Large intestine (tissue), 3 donors: ENCODE results near the gene PDCD10. TPM values are rescaled to one million over a fixed set of nuclear protein-coding genes. Genes with fewer than 3 reads are reported as not detected.
A peak's percentile ranks its signal among the peaks of the same experiment; 100 is the strongest.

Source experiments
- DNase-seq, 2 donors: peaks; one replicate each; pipeline versions ENCODE4 v3.0.0 to v3.0.0-alpha.2; 2013
- H3K27ac ChIP-seq: one replicate; pipeline ENCODE4 v1.5.1; 2013; ENCODE audit warnings: low read length
- H3K27me3 ChIP-seq: 2 replicates; pipeline ENCODE4 v1.6.1; 2013; ENCODE audit warnings: low read length; ENCODE audit not compliant: control insufficient read depth, insufficient read depth
- H3K36me3 ChIP-seq: 2 replicates; pipeline ENCODE4 v1.6.1; 2013; ENCODE audit warnings: low read length; ENCODE audit not compliant: control insufficient read depth, insufficient read depth
- H3K4me1 ChIP-seq: one replicate; pipeline ENCODE4 v1.6.1; 2013; ENCODE audit warnings: low read length; ENCODE audit not compliant: control insufficient read depth, insufficient read depth
- H3K4me3 ChIP-seq: one replicate; pipeline ENCODE4 v1.5.1; 2013; ENCODE audit warnings: low read length
- H3K9me3 ChIP-seq: one replicate; pipeline ENCODE4 v1.6.1; 2013; ENCODE audit warnings: mild to moderate bottlenecking, low read depth, low read length, moderate library complexity; ENCODE audit not compliant: control insufficient read depth
- WGBS: methylation state at CpG from one replicate; pipeline ENCODE4 v1.1.5; 2013; ENCODE audit warnings: low lambda C conversion rate; ENCODE audit not compliant: insufficient coverage; 5-methylcytosine and 5-hydroxymethylcytosine counted together
- polyA plus RNA-seq: library from polyadenylated mRNA; unstranded; fragments of 120-200 nt; gene quantifications from one replicate; pipeline ENCODE4 v1.2.1, GENCODE V29; 2013

The PDCD10 gene
- polyA plus RNA-seq, 1 donor: 49.8 TPM

DNA sequence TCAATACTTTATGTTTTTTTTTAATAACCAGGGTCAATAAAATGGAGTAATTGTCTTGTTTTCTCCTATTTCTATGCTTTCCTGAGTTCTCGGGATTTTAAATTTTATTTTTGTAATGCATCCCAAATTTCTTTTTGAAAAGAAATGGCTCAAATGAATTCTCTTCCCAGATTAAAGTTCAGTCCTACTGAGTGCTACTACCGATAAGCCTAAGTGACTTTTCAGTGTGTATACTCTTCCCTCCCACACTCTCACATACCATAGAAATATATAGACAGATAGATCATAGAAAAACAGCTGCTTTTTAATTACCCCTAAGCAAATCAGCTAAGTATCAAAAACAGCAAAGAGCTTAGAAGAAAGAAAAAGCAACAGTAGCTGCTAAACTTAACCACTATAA lies 2.3 kb upstream of the PDCD10 start:
- Histone ChIP-seq H3K4me3 (no peak overlapping the region), H3K27me3 (no peaks in the 10 kb centered on the region), H3K4me1 (no peaks in the 10 kb centered on the region), H3K36me3 (no peaks in the 10 kb centered on the region), H3K27ac (no peak overlapping the region), H3K9me3 (no peaks in the 10 kb centered on the region)
- no peak for DNase-seq
- 100% methylated on average over 1 of the region's 2 CpGs for WGBS

GRCh38 chr3:167736264-167736787 lies 1.6 kb upstream of the PDCD10 start:
- DNase-seq: peak in 1 of 2 donors; percentile 11
- no peaks in the 10 kb centered on the region for H3K27me3 ChIP-seq
- 70% methylated on average over 2 of the region's 7 CpGs for WGBS
- peak overlapping the region; percentile 98 for H3K4me3 ChIP-seq
- H3K4me1 ChIP-seq: no peaks in the 10 kb centered on the region
- H3K9me3 ChIP-seq: no peaks in the 10 kb centered on the region
- no peaks in the 10 kb centered on the region for H3K36me3 ChIP-seq
- peak overlapping the region; percentile 93 for H3K27ac ChIP-seq

- 0% methylated on average over 3 of the region's 37 CpGs for WGBS
- H3K4me1 ChIP-seq: no peaks in the 10 kb centered on the region
Observed at GRCh38 chr3:167735233-167736138, 794 bp upstream of the PDCD10 start, which contains the start of gene SERPINI1. TSS of gene SERPINI1 (plus strand) at chr3:167735721. CDS start at chr3:167789129, 53,408 bp downstream.

DNA sequence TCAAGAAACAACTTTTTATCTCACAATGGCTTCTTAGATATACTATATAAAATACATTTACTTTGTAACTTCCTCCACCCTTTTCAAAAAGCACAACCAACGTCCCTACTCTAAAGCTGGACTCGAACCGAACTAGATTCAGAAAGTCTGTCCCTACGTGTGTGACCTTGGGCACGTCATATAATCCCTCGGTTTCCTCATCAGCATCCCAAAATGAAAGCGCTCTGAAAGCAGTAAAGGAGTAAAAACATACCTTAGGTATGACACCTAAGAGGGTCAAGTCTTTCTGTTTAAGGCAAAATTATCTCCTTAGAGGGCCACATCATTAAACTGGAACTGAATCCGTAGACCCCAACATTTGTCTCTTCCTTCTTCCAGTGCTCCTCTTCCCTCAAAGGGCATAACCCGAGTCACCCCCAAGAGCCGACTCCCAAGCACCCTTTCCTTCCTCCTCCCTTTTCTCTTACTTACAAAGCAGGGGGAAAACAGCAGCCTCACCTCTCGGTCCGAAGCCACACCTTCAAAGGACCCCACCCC lies 663 bp downstream of the PDCD10 start:
- H3K27me3 ChIP-seq: no peaks in the 10 kb centered on the region
- 0% methylated on average over 1 of the region's 12 CpGs for WGBS
- no peaks in the 10 kb centered on the region for H3K36me3 ChIP-seq
- no peaks in the 10 kb centered on the region for H3K4me1 ChIP-seq
- peak overlapping the region; percentile 92 for H3K27ac ChIP-seq
- no peaks in the 10 kb centered on the region for H3K9me3 ChIP-seq
- peak in 1 of 2 donors; percentile 21 for DNase-seq
- peak overlapping the region; percentile 98 for H3K4me3 ChIP-seq

More at GRCh38 chr3:167735233-167736138, 794 bp upstream of the PDCD10 start, which contains the start of gene SERPINI1:
- Histone ChIP-seq H3K4me3 (peak within 1 kb of the TSS; percentile 98), H3K27me3 (no peaks in the 10 kb centered on the region), H3K9me3 (no peaks in the 10 kb centered on the region), H3K27ac (peak within 1 kb of the TSS; percentile 93), H3K36me3 (no peaks in the 10 kb centered on the region)
- peak; percentile 86 to 94 for DNase-seq

- no peaks in the 10 kb centered on the region for H3K9me3 ChIP-seq
Observed at GRCh38 chr3:167732313-167733065, 2.2 kb downstream of the PDCD10 start.

DNA sequence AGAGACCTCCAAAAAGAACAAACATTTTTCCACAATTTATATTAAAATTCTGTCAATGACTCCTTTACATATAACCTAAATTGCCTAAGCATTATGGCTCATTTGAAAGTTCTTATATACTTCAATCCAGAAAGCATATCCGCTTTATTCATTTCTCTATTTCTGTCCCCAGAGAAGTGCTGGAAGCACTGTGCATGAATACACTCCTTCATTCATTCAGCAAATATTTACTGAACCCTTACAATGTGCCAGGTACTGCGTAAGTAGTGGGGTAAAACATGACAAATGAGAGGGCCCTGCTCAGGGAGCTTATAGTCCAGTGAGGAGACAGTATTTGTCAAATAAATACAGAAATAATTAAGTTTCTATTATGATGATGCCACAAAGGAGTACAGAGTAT lies 3.3 kb downstream of the PDCD10 start:
- Histone ChIP-seq H3K36me3 (no peaks in the 10 kb centered on the region), H3K9me3 (no peaks in the 10 kb centered on the region), H3K4me3 (no peak overlapping the region), H3K4me1 (no peaks in the 10 kb centered on the region), H3K27me3 (no peaks in the 10 kb centered on the region), H3K27ac (no peak overlapping the region)
- WGBS: 100% methylated on average over 1 of the region's 2 CpGs
- DNase-seq: no peak

More at GRCh38 chr3:167732313-167733065, 2.2 kb downstream of the PDCD10 start:
- 50% methylated on average over 4 of the region's 7 CpGs for WGBS
- H3K4me3 ChIP-seq: no peak overlapping the region
- no peaks in the 10 kb centered on the region for H3K27me3 ChIP-seq
- H3K4me1 ChIP-seq: no peaks in the 10 kb centered on the region
- H3K36me3 ChIP-seq: no peaks in the 10 kb centered on the region
- no peak overlapping the region for H3K27ac ChIP-seq
- DNase-seq: no peak

DNA sequence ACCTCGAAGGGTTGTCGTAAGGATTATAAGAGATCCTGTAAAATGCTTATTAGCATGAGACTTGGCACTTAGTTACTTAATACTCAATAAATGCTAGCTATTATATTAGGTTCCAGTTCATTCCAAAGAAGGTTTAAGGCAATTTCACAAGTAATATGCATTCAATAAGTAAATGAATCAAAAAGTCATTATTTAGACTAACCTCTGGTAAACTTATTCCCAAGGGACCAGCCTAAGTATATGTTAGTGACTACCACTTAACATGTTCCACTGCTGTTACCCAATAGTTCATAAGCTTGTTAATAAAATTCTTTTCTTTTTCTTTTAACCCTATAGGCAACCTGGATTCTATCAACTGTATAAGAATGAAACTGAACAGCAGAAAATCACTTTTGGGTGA lies 5.1 kb downstream of the PDCD10 start:
- no peaks in the 10 kb centered on the region for H3K4me1 ChIP-seq
- WGBS: no CpG with 5 or more reads among the region's 2 CpGs
- no peak overlapping the region for H3K4me3 ChIP-seq
- no peak overlapping the region for H3K27ac ChIP-seq
- H3K9me3 ChIP-seq: no peaks in the 10 kb centered on the region
- no peaks in the 10 kb centered on the region for H3K36me3 ChIP-seq
- DNase-seq: no peak
- H3K27me3 ChIP-seq: no peaks in the 10 kb centered on the region

GRCh38 chr3:167728632-167729323 lies 5.9 kb downstream of the PDCD10 start:
- no peak for DNase-seq
- 63% methylated on average over 1 of the region's 3 CpGs for WGBS
- Histone ChIP-seq H3K4me1 (no peaks in the 10 kb centered on the region), H3K36me3 (no peaks in the 10 kb centered on the region), H3K27me3 (no peaks in the 10 kb centered on the region), H3K9me3 (no peaks in the 10 kb centered on the region), H3K27ac (no peak overlapping the region), H3K4me3 (no peak overlapping the region)

GRCh38 chr3:167728176-167728575 lies 6.5 kb downstream of the PDCD10 start:
- no CpG with 5 or more reads among the region's 3 CpGs for WGBS
- Histone ChIP-seq H3K4me1 (no peaks in the 10 kb centered on the region), H3K27ac (no peak overlapping the region), H3K27me3 (no peaks in the 10 kb centered on the region), H3K4me3 (no peak overlapping the region), H3K9me3 (no peaks in the 10 kb centered on the region), H3K36me3 (no peaks in the 10 kb centered on the region)
- no peak for DNase-seq
